ENCODE results near the gene PPP1R17.

- TF ChIP-seq CTCF (conservative IDR thresholded peaks at IDR 0.05; ENCODE audit: low read length) = no peak
- no peak for TF ChIP-seq EZH2phosphoT487 (IDR thresholded peaks at IDR 0.05; ENCODE audit: borderline replicate concordance, low read depth, low read length)
These were observed 20.1 kb downstream of the PPP1R17 start for GRCh38 chr7:31707089-31707488.

Data from OCI-LY7 (cell line).